OCI-M2 (cell line): ENCODE data around the gene EEF1AKMT4.
A peak's percentile ranks its signal among the peaks of the same experiment; 100 is the strongest.

Source experiments
- DNase-seq: peaks from one replicate; lab custom pipeline; 2025; ENCODE audit not compliant: unreplicated experiment; lab: John Stamatoyannopoulos, UW

The EEF1AKMT4 gene

GRCh38 chr3:184235381-184236032 is 14.0 kb upstream of the EEF1AKMT4 start:
- DNase-seq, result no peak

- no peak for DNase-seq
Measured at GRCh38 chr3:184236033-184236410, 13.4 kb upstream of the EEF1AKMT4 start.

GRCh38 chr3:184236636-184237035 is 12.8 kb upstream of the EEF1AKMT4 start:
- no peak for DNase-seq

- no peak for DNase-seq
Measured at GRCh38 chr3:184237211-184237610, 12.3 kb upstream of the EEF1AKMT4 start.

- DNase-seq, result no peak
Measured at GRCh38 chr3:184237807-184238206, 11.7 kb upstream of the EEF1AKMT4 start.

- no peak for DNase-seq
Measured at GRCh38 chr3:184238246-184238818, 11.1 kb upstream of the EEF1AKMT4 start.

- DNase-seq, result no peak
Measured at GRCh38 chr3:184239221-184239620, 10.3 kb upstream of the EEF1AKMT4 start.

- DNase-seq, result no peak
Measured at GRCh38 chr3:184239708-184240107, 9.8 kb upstream of the EEF1AKMT4 start.

- DNase-seq, result no peak
Measured at GRCh38 chr3:184240384-184241140, 8.9 kb upstream of the EEF1AKMT4 start.

GRCh38 chr3:184241141-184241446 is 8.4 kb upstream of the EEF1AKMT4 start:
- no peak for DNase-seq

GRCh38 chr3:184241447-184242296 is 7.8 kb upstream of the EEF1AKMT4 start:
- DNase-seq, result no peak

GRCh38 chr3:184242297-184242685 is 7.2 kb upstream of the EEF1AKMT4 start:
- no peak for DNase-seq

GRCh38 chr3:184248454-184249411 is 739 bp upstream of the EEF1AKMT4 start, which contains the start of gene ALG3:
Gene ALG3, minus strand, starts transcription at chr3:184248962. Its CDS starts 22 bp downstream, at chr3:184248940.
- DNase-seq, result no peak

GRCh38 chr3:184250167-184250828 is 826 bp downstream of the EEF1AKMT4 start:
- DNase-seq, result peak; percentile 42

GRCh38 chr3:184255291-184256039 is 6.0 kb downstream of the EEF1AKMT4 start:
- no peak for DNase-seq

- no peak for DNase-seq
Measured at GRCh38 chr3:184257083-184257915, 7.8 kb downstream of the EEF1AKMT4 start.

- no peak for DNase-seq
Measured at GRCh38 chr3:184258926-184259325, 9.5 kb downstream of the EEF1AKMT4 start.

- DNase-seq, result no peak
Measured at GRCh38 chr3:184259396-184259877, 10.0 kb downstream of the EEF1AKMT4 start.
